CD1c-positive myeloid dendritic cell (primary cell): Measurements from ENCODE around the gene HSPB6.

ENCODE experiments used
- DNase-seq: peaks from one replicate; pipeline ENCODE4 v3.0.0-alpha.2; 2016; ENCODE audit errors: extremely low spot score

Gene HSPB6

DNA sequence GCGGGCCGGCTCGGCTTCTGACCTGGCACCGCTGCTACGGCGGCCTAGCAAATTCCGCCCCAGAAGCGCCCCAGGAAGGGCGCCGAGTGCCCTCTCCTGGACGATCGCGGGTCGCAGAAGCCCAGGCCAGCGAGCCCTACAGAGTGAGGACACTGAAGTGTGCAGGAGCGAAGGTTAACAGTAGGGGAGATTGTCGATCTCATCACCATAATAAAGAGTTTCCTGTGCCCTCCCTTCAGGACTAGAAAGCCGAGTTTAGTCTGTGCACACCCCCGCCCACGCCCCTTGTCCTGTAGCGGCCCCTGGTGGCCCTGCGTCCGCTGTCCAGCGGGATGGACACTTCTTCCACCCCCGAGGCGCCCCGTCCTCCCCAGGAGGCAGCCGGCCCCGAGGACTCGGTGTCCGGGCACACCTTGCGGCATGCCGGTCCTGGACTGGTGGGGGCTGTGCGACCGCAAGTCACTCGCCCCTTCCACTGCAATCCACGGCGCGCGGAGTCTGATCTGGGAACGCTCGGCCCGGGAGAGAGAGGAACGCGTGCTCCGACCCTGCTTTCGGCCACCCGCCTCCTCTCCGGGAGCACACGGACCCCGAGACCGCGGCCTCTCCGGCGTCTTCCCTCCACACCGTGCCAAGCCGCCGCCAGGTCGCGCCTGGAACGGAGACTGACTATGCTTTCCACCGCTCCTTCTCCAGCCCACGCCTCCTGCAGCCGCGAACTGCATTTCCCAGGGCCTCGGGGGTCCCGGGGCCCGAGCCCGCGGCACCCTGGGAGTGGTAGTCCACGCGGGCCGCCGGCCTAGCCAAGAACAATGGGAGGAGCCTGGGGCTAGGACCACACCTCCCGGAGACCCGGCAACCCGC, 39.8 kb downstream of the HSPB6 start:
- DNase-seq = peak; percentile 97

DNA sequence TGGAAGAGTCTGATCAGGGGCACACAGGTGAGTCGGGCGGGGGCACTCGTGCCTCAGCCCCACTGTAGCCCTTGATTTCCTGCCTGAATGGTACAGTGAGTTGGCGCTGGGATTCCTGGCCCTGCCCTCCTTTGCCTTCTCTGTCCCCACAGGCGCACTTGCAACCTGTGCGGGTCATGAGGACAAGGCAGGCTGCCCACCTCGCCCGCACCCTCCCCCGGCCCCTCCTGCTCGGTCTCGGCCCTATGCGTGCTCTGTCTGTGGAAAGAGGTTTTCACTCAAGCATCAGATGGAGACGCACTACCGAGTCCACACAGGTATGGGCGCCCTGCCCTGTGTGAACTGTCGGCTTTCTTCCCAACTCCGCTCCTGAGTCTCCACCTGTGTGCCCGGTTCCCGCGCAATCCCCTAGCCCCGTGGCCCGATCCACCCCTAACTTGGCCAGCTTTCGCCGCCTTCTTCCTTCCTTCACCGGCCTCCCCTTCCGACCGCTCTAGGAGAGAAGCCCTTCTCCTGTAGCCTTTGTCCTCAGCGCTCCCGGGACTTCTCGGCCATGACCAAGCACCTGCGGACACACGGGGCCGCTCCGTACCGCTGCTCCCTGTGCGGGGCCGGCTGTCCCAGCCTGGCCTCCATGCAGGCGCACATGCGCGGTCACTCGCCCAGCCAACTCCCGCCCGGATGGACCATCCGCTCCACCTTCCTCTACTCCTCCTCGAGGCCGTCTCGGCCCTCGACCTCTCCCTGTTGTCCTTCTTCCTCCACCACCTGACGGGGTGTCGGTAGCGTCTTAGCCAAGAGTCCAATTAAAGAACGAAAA, 40.6 kb downstream of the HSPB6 start:
- DNase-seq = no peak

DNA sequence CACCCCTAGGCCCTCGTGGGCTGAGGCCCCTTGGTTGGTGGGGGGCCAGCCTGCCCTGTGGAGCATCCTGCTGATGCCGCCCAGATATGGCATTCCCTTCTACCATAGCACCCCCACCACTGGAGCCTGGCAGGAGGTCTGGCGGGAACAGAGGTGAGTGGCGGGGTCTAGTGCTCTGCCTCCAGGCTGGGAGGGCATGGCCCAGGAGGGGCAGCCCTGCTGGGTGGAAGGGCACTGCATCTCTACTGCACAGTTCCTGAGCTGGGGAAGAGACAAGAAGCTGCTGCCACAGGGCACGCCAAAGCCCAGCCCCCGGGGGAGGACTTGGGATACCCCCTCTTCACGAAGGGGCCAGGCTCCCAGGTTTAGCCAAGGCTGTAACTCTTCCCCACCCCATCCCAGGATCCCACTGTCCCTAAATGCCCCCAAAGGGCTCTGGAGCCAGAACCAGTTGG, 41.4 kb downstream of the HSPB6 start:
- no peak for DNase-seq

DNA sequence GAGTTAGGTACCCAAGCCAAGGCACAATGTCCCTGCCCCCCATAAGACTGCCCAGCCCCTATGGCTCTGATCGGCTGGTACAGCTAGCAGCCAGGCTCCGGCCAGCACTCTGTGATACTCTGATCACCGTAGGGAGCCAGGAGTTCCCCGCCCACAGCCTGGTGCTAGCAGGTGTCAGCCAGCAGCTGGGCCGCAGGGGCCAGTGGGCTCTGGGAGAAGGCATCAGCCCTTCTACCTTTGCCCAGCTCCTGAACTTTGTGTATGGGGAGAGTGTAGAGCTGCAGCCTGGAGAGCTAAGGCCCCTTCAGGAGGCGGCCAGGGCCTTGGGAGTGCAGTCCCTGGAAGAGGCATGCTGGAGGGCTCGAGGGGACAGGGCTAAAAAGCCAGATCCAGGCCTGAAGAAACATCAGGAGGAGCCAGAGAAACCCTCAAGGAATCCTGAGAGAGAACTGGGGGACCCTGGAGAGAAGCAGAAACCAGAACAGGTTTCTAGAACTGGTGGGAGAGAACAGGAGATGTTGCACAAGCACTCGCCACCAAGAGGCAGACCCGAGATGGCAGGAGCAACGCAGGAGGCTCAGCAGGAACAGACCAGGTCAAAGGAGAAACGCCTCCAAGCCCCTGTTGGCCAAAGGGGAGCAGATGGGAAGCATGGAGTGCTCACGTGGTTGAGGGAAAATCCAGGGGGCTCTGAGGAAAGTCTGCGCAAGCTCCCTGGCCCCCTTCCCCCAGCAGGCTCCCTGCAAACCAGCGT, 42.1 kb downstream of the HSPB6 start:
- DNase-seq = no peak

DNA sequence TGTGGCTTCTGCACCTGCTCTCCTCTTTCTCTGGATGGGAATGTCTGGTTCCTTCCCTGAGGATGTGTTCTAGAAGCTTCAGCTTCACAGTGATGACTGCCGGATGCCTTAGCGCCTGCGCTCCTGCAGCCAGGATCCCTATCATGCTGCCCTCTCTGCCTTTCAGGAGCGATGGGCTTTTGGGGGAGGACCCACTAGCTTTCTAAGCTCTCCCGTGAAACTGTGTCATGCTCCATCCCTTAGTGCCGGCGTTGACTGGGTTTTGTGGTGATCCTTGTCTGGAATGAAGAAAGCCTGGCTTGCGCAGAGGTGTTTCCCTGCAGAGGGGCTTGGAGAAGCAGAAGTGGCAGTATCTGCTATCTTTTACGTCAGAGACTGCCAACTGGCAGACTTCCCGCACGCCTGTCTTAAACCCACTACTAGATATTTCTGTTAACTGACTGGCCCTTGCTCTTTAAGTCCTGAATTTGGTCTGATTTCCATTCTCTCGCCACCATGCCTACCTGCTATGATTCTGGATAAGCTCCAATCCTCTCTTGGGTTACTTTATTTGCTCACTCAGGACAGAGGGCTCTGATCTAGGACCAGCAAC, 42.8 kb downstream of the HSPB6 start:
- DNase-seq = no peak

DNA sequence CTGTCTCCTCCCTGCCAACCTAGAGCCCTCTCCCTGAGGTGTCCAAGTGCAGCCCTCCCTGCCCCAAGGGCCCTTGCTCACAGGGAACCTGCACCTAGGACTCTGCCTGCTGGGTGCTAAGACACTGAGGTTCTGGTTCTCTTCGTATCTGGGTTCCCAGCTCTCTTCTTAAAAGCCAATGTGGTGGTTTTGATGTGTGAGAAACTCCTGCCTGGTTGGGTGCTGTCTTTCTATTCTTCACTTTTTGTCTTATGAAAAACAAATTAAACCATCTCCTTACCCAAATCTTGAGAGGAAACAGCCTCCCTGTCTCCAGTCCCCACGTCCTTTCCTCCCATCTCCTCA, 43.4 kb downstream of the HSPB6 start:
- no peak for DNase-seq

DNA sequence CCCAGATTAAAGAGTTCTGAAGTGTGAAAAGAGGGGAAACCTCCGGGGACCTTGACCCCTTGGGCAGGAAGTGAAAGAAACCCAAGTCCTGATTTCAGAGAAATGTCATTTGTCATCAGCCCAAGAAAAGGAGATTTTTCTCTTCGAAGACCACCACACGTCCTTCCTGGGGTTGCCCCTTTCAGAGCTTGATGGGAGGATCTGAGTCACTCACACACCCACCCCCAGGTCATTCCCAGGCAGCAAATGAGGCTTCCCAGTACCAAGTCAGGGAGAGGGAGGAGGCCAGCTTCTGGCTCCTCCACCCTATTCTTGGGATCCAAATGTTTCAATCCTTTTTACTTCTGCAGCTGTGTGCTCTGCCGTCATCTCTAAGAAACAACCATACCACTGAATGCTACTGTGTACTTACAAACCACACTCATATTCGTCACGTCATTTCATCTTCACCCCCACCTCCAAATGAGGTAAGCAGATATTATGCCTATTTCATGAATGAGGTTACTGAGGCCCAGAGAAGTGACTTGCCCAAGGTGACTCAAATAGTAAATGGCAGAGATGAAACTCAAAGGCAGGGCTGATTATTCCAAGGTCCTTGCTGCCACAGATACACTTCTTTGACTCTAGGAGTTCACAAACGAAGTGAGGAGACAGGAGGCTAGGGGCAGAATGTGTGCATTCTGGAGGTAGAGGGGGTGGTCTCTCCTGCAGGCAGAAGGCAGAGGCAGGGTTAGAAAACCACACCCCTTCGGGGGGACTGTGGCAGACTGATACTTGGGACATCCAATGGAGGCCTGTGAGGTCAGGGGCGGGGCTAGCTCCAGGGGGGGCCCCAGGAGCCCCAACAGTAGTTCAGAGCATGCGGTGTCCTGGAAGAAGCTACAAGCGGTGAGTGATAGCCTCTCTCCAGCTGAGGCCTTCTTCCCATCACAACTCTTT, 44.0 kb downstream of the HSPB6 start:
- DNase-seq = no peak

DNA sequence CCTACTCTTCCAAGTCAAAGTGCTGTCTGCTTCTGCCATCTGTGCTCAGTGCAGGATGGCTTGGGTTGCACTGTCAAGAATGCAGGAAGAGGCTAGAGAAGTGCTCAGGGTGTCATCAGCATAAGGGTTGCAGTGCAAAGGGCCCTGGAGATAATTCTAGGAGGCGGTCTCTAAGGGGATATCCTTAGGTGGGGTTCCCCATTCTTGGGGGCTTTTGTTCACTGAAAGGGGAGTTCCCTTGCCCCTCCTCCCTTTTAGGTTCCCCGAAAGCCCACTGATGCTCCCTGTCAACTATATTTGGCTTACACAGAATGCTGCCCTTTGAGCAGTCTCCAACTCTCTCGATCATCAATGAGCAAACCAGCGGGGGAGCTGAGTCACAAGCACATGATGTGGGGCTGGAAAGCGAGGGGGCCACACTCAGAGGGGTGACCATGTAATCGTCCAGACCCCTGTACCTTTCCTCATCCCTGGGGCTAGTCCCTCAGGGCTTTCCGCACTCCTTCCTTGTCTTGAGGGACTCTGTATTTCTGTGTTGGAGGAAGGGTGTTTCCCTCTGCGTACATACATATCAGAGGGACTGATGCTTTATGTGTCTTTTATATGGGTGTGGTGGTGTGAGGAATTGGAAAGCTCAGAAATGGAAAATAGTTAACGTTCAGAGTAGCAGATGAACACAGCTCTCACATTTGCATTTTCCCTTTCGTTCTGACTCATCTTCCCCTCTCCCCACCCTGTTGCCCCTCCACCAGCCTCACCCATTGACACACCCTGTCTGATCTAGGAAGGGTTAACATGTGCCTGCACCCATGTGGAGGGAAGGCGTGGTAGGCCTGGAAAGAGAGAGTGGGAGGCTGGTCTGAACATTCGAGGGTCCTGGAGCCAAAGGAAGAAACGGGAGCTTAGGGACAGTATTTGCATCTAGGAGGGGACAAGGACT, 45.8 kb downstream of the HSPB6 start:
- DNase-seq = no peak

DNA sequence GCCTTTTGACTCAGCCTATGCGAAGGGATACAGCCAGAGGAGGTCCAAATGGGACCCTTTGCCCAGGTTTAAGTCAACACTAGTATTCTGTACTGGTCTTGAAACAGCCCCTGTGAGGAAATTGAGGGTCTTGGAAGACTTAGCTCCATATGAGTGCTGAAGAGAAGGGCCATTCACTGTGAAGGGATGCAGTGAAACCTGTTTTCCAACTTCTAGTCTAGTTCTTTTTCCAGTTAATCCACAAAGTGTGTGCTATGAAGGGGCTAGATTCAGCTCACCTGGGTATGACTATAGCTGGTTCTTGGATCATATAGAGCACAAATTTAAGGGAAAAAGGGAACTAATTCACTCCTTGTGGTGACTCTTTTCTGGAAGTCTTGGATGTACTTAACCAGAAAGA, 48.4 kb downstream of the HSPB6 start:
- DNase-seq = no peak
